Retina (tissue), 1 donor: Measurements from ENCODE around the gene EGFL8.

Experiments
- DNase-seq: peaks from one replicate; pipeline ENCODE4 v3.0.0-alpha.2; 2016

Gene EGFL8

GRCh38 chr6:32168807-32169591 is 4.6 kb downstream of the EGFL8 start:
- no peak for DNase-seq

GRCh38 chr6:32170294-32170693 is 5.9 kb downstream of the EGFL8 start:
- DNase-seq, result no peak

- DNase-seq, result no peak
These were observed 6.8 kb downstream of the EGFL8 start for GRCh38 chr6:32171234-32171633.

- DNase-seq, result no peak
These were observed 8.8 kb downstream of the EGFL8 start for GRCh38 chr6:32173051-32173727.

GRCh38 chr6:32174416-32174815 is 10.0 kb downstream of the EGFL8 start:
- DNase-seq, result no peak

- no peak for DNase-seq
These were observed 10.9 kb downstream of the EGFL8 start for GRCh38 chr6:32175322-32175710.

- DNase-seq, result peak; percentile 97
These were observed 11.5 kb downstream of the EGFL8 start, which contains the start of gene AGPAT1 for GRCh38 chr6:32175711-32176475. Gene AGPAT1 (minus strand): TSS chr6:32176084. CDS start chr6:32171496, 4,588 bp downstream.

- peak; percentile 34 for DNase-seq
These were observed 12.2 kb downstream of the EGFL8 start for GRCh38 chr6:32176476-32177182.

- DNase-seq, result no peak
These were observed 12.9 kb downstream of the EGFL8 start for GRCh38 chr6:32177183-32177787.

- peak; percentile 98 for DNase-seq
These were observed 13.6 kb downstream of the EGFL8 start, which contains the start of gene RNF5 for GRCh38 chr6:32177788-32178546. Gene RNF5 (plus strand): TSS chr6:32178405. CDS start chr6:32178512, 107 bp downstream.

GRCh38 chr6:32178547-32179440 is 14.4 kb downstream of the EGFL8 start:
- DNase-seq, result no peak

GRCh38 chr6:32179766-32180405 is 15.5 kb downstream of the EGFL8 start:
- DNase-seq, result no peak

- DNase-seq, result no peak
These were observed 16.8 kb downstream of the EGFL8 start for GRCh38 chr6:32181148-32181702.

- no peak for DNase-seq
These were observed 17.6 kb downstream of the EGFL8 start for GRCh38 chr6:32181915-32182529.

GRCh38 chr6:32182555-32182981 is 18.2 kb downstream of the EGFL8 start:
- no peak for DNase-seq

GRCh38 chr6:32183030-32183429 is 18.6 kb downstream of the EGFL8 start:
- DNase-seq, result no peak

GRCh38 chr6:32183483-32184083 is 19.2 kb downstream of the EGFL8 start:
- no peak for DNase-seq

- DNase-seq, result no peak
These were observed 19.8 kb downstream of the EGFL8 start, which contains the start of gene AGER for GRCh38 chr6:32184084-32184640. Gene AGER (minus strand): TSS chr6:32184253. CDS start chr6:32184222, 31 bp downstream.
